Body of pancreas (tissue), 4 donors: ENCODE measurements around the gene NEUROG3. TPM values are rescaled to one million over a fixed set of nuclear protein-coding genes. Genes with fewer than 3 reads are reported as not detected.

Experiments used
- ATAC-seq: fragments of 150-250 bp; one replicate; pipeline ENCODE4 v1.9.1; 2016
- DNase-seq, 4 donors: peaks; one replicate each; pipeline ENCODE4 v3.0.0-alpha.2; 2019
- H3K27ac ChIP-seq, 4 donors: fragments of 200-600 bp; sonication (generic); 1 replicate in 3 of 4; 2 replicates in 1 of 4; pipeline versions ENCODE4 v1.5.1 to v1.6.1; 2016 to 2019; ENCODE audit warnings: mild to moderate bottlenecking in 1 of 4, mixed read lengths in 1 of 4, moderate library complexity in 1 of 4
- H3K27me3 ChIP-seq, 2 donors: fragments of 200-600 bp; sonication (generic); one replicate each; pipeline ENCODE4 v1.6.0; 2016; ENCODE audit warnings: mild to moderate bottlenecking in 1 of 2
- H3K36me3 ChIP-seq, 2 donors: fragments of 200-600 bp; sonication (generic); replicated peaks in 1 of 2; 2 replicates each; pipeline ENCODE4 v1.5.1; 2016; ENCODE audit warnings: low read depth in 2 of 2; ENCODE audit not compliant: insufficient read depth in 1 of 2
- H3K4me1 ChIP-seq: fragments of 200-600 bp; sonication (generic); one replicate; pipeline ENCODE4 v1.6.0; 2016
- H3K4me3 ChIP-seq, 2 donors: fragments of 200-600 bp; sonication (generic); 1 replicate in 1 of 2; 2 replicates in 1 of 2; pipeline ENCODE4 v1.5.1; 2016 to 2019
- H3K9me3 ChIP-seq, 3 donors: fragments of 200-600 bp; sonication (generic); 1 replicate in 2 of 3; 2 replicates in 1 of 3; pipeline ENCODE4 v1.5.1; 2016
- POLR2A ChIP-seq, 3 donors: fragments of 450-650 bp; IDR thresholded peaks; one replicate each; pipeline ENCODE4 v1.6.1; 2016; ENCODE audit warnings: antibody characterized with exemption in 3 of 3, mild to moderate bottlenecking in 2 of 3
- WGBS, 2 donors: methylation state at CpG; one replicate each; pipeline ENCODE4 v1.1.5; 2017; 5-methylcytosine and 5-hydroxymethylcytosine counted together
- intact Hi-C: fragments of 100-400 bp; cut with DNase I; formaldehyde crosslinking; loops from one replicate; pipeline ENCODE4 v1.15.1; 2023
- total RNA-seq, 2 donors: library from RNA; depleted of rRNA; stranded (reverse); fragments of >200 nt; gene quantifications; one replicate each; pipeline ENCODE4 v1.1.0, GENCODE V29; 2016
- TF ChIP-seq, protein P1 (sequence below), 7 experiments: fragments of 450-650 bp in 4 of 7; fragments of 200-600 bp in 3 of 7; sonication (generic) in 3 of 7; IDR thresholded peaks; one replicate each; pipeline ENCODE4 v1.5.1; 2016 to 2019; ENCODE audit warnings: antibody characterized with exemption in 7 of 7

The NEUROG3 gene
- total RNA-seq, 2 donors from 2014 or later: not detected

DNA sequence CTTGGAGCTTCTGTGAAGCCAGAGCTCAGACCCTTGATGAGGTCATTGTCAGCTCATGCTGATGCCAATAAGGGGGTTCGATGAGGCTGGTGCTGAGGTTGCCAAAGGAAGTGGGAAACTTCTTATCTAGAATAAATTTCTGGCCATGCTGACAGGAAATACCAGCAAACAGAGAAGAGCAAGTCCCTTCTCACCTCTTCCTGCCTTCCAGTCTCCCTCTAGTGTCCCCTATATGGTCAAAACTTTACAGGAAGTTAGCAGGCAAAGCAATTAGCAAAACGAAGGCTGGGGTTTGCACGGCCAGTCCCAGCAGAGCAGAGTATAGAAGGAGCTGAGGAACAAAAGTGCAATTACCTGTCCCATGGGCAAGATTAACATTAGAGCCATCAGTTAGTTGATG lies 15.1 kb upstream of the NEUROG3 start:
- 16 to 23% methylated on average over 3 of the region's 3 CpGs for WGBS, 2 donors
- Histone ChIP-seq H3K9me3 (no peaks in the 10 kb centered on the region), H3K4me1 (no peaks in the 10 kb centered on the region), H3K4me3 (no peak overlapping the region), H3K27me3 (no peaks in the 10 kb centered on the region), H3K27ac (no peak overlapping the region), H3K36me3 (no peaks in the 10 kb centered on the region)
- TF ChIP-seq, protein P1, sequence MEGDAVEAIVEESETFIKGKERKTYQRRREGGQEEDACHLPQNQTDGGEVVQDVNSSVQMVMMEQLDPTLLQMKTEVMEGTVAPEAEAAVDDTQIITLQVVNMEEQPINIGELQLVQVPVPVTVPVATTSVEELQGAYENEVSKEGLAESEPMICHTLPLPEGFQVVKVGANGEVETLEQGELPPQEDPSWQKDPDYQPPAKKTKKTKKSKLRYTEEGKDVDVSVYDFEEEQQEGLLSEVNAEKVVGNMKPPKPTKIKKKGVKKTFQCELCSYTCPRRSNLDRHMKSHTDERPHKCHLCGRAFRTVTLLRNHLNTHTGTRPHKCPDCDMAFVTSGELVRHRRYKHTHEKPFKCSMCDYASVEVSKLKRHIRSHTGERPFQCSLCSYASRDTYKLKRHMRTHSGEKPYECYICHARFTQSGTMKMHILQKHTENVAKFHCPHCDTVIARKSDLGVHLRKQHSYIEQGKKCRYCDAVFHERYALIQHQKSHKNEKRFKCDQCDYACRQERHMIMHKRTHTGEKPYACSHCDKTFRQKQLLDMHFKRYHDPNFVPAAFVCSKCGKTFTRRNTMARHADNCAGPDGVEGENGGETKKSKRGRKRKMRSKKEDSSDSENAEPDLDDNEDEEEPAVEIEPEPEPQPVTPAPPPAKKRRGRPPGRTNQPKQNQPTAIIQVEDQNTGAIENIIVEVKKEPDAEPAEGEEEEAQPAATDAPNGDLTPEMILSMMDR (IDR thresholded peaks at IDR 0.05): no peak
- no peak for TF ChIP-seq POLR2A (IDR thresholded peaks at IDR 0.05)
- intact Hi-C loops: no loop called here
- DNase-seq (no peak), ATAC-seq (no peak)

DNA sequence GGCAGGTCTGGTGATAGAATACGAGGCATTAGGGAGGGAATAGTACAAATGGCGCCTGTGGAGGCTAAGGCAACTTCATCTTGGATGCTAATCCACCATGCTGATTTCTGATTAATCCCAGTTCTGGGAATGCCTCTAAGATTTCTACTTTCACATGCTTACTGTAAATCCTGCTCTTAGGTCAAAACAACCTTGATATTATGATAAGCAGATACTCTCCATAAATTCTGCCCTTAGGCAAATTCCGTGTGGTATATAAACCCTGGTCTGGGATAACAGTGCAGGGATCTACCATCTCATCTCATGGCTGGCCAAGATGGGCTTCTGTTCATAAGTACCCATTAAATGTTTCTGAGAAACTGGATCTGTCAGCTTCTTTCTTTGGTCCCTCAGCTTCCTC lies 11.4 kb upstream of the NEUROG3 start:
- ATAC-seq (no peak), DNase-seq (no peak)
- Histone ChIP-seq H3K27ac (no peak overlapping the region), H3K4me3 (no peak overlapping the region), H3K27me3 (no peaks in the 10 kb centered on the region), H3K9me3 (no peaks in the 10 kb centered on the region), H3K36me3 (no peaks in the 10 kb centered on the region), H3K4me1 (no peaks in the 10 kb centered on the region)
- intact Hi-C loops: no loop called here
- TF ChIP-seq, protein P1 (IDR thresholded peaks at IDR 0.05): no peak
- no peak for TF ChIP-seq POLR2A (IDR thresholded peaks at IDR 0.05)
- WGBS, 2 donors: 72 to 76% methylated on average over 3 of the region's 3 CpGs

DNA sequence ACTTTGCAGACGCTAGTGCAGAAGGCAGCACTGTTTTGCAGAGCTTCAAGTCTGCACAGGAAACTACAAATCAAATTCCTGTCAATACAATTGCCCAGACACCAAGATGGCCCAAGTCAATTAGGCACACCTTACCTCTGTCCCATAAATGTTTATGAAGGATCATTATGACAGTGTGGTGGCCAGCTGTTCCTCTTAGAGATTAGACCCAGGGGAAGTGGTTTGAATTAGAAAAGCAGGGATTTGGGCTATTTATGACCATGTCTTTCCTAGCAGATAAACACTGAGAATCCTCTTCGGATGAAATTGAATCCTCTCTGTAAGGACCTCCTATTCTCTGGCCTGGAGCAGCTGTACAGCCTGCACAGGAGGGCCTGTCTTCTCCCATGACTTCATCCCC lies 9.9 kb upstream of the NEUROG3 start:
- no peaks in the 10 kb centered on the region for H3K36me3 ChIP-seq
- H3K9me3 ChIP-seq: no peaks in the 10 kb centered on the region
- no peaks in the 10 kb centered on the region for H3K4me1 ChIP-seq
- intact Hi-C loops: no loop called here
- H3K27me3 ChIP-seq: no peaks in the 10 kb centered on the region
- ATAC-seq (no peak), DNase-seq (no peak)
- H3K27ac ChIP-seq: no peak overlapping the region
- no peak for TF ChIP-seq POLR2A (IDR thresholded peaks at IDR 0.05)
- TF ChIP-seq, protein P1 (IDR thresholded peaks at IDR 0.05): no peak
- no peak overlapping the region for H3K4me3 ChIP-seq
- 58 to 73% methylated on average over 1 to 2 of the region's 2 CpGs for WGBS, 2 donors

DNA sequence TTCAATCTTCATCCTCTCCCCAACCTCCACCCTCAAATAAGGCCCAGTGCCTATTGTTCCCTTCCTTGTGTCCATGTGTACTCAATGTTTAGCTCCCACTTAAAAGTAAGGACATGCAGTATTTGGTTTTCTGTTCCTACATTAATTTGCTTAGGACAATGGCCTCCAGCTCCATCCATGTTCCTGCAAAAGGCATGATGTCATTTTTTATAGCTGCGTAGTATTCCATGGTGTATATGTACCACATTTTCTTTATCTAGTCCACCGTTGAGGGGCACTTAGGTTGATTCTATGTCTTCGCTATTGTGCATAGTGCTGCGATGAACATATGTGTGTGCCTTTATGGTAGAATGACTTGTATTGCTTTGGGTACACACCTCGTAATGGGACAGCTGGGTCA lies 7.2 kb upstream of the NEUROG3 start:
- Histone ChIP-seq H3K27ac (no peak overlapping the region), H3K36me3 (no peaks in the 10 kb centered on the region), H3K4me3 (no peak overlapping the region), H3K27me3 (no peaks in the 10 kb centered on the region), H3K4me1 (no peaks in the 10 kb centered on the region), H3K9me3 (no peaks in the 10 kb centered on the region)
- WGBS, 2 donors: 60 to 77% methylated on average over 5 of the region's 5 CpGs
- intact Hi-C loops: no loop called here
- DNase-seq (no peak), ATAC-seq (no peak)
- no peak for TF ChIP-seq POLR2A (IDR thresholded peaks at IDR 0.05)
- TF ChIP-seq, protein P1 (IDR thresholded peaks at IDR 0.05): no peak

DNA sequence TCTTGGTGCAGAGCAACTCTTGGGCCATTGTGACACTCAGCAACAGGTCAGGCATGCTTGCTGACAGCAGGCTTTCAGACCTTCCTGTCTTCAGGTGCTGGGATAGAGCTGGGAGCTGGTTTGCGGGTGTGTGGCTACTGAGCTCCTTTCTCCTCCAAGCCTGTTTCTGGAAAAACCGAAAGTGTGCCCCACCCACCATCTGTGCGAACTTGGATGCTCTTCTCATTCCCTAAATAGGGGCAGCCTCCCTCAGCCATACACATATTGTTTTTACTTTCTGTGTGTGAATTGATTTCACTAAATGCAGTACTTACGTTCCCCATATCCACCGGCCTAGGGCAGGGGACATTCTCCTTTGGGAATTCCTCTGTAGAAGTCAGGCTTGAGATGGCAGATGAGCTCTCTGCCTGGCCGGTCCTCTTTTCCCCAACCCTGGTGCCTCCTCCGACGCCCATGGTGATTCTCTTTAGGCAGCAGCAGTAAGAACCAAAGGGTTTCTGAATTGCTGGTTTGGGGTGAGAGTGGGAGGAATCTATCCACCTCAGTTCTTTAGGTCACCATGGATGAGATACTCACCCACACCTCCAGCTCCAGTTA lies 6.3 kb upstream of the NEUROG3 start:
- no peak for DNase-seq
- ATAC-seq: no peak
- no peaks in the 10 kb centered on the region for H3K4me1 ChIP-seq
- no peaks in the 10 kb centered on the region for H3K9me3 ChIP-seq
- no peak overlapping the region for H3K27ac ChIP-seq
- TF ChIP-seq, protein P1 (IDR thresholded peaks at IDR 0.05): no peak
- TF ChIP-seq POLR2A (IDR thresholded peaks at IDR 0.05): no peak
- WGBS, 2 donors: 12 to 33% methylated on average over 8 of the region's 8 CpGs
- intact Hi-C loops: no loop called here
- H3K36me3 ChIP-seq: no peaks in the 10 kb centered on the region
- no peaks in the 10 kb centered on the region for H3K27me3 ChIP-seq
- H3K4me3 ChIP-seq: no peak overlapping the region
